Measurements from ENCODE around the gene CXorf58. TPM values are rescaled to one million over a fixed set of nuclear protein-coding genes. Genes with fewer than 3 reads are reported as not detected.

The CXorf58 gene
- total RNA-seq, 5 donors from 2014 or later (not counting 1 experiment from before 2014, with no cell fraction given): not detected

DNA sequence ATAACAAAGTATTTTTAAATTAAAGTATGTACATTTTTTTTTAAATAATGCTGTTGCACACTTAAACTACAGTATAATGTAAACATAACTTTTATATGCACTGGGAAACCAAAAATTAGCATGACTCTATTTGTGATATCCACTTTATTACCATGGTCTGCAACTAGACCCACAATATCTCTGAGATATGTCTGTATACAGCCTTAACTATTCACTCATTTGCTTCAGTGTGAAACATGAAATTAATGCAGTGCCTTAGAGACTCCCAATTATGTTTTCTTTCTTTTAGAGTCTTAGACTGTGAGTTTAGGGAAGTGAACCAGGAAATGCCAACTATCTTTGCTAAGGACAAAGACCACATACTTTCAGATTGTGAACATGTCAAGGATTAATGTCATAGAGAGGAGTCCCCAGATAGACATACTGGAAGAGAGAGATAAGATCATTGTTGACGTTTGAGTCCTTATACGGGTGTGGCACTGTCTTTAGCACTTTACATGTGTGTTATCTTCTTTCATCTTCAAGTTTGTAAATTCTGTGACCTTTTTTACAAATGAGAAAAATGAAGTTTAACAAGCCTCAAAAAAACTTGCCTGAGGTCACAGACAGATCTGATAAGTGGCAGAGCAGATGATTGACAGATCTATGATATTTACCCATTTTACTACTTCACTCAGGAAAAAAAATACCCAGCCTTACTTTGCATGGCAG is 23.2 kb downstream of the CXorf58 start:
- H3K36me3 Mint-ChIP-seq: no peaks in the 10 kb centered on the region
- H3K4me1 ChIP-seq (ENCODE audit: control insufficient read depth in 1 of 2, extremely low read depth in 1 of 2, insufficient read depth in 2 of 2, low read length in 2 of 2): peaks cover 3 to 4% of the 10 kb centered on the region in 2 experiments
- H3K27ac Mint-ChIP-seq: peak overlapping the region; percentile 88 to 93
- POLR2A ChIA-PET: no interaction called here
- peak overlapping the region; percentile 60 for H3K27ac ChIP-seq (ENCODE audit: low read length)
- no peaks in the 10 kb centered on the region for H3K9me3 ChIP-seq
- CTCF ChIA-PET: no interaction called here
- no peak overlapping the region for H3K4me3 Mint-ChIP-seq
- H3K27me3 Mint-ChIP-seq: no peaks in the 10 kb centered on the region
- peaks cover 13 to 24% (median 16%) of the 10 kb centered on the region in 3 donors for H3K4me1 Mint-ChIP-seq
- no peaks in the 10 kb centered on the region for H3K36me3 ChIP-seq (ENCODE audit: control insufficient read depth in 2 of 2, extremely low read depth in 1 of 2, insufficient read depth in 1 of 2, low read length in 1 of 2)
- no peak overlapping the region for H3K4me3 ChIP-seq (ENCODE audit: control insufficient read depth in 1 of 2, extremely low read depth in 1 of 2, low read length in 1 of 2)
- no peaks in the 10 kb centered on the region for H3K27me3 ChIP-seq (replicated peaks in 1 of 2; ENCODE audit: control insufficient read depth in 2 of 2, extremely low read depth in 1 of 2, insufficient read depth in 2 of 2, low read length in 1 of 2)
- no CpG with 5 or more reads among the region's 2 CpGs for WGBS (ENCODE audit: insufficient coverage)
- DNase-seq (peak in 1 of 35 experiments; percentile 35), ATAC-seq (replicated peaks in 1 of 4) (peak; percentile 70 to 98 (median 74))
- no peaks in the 10 kb centered on the region for H3K9me3 Mint-ChIP-seq

- H3K27ac Mint-ChIP-seq: peak overlapping the region; percentile 88 to 93
- H3K27me3 Mint-ChIP-seq: no peaks in the 10 kb centered on the region
- H3K4me3 Mint-ChIP-seq: no peak overlapping the region
- Histone ChIP-seq H3K36me3 (ENCODE audit: control insufficient read depth in 2 of 2, extremely low read depth in 1 of 2, insufficient read depth in 1 of 2, low read length in 1 of 2) (no peaks in the 10 kb centered on the region), H3K27ac (ENCODE audit: low read length) (peak overlapping the region; percentile 60), H3K27me3 (replicated peaks in 1 of 2; ENCODE audit: control insufficient read depth in 2 of 2, extremely low read depth in 1 of 2, insufficient read depth in 2 of 2, low read length in 1 of 2) (no peaks in the 10 kb centered on the region), H3K9me3 (no peaks in the 10 kb centered on the region), H3K4me3 (ENCODE audit: control insufficient read depth in 1 of 2, extremely low read depth in 1 of 2, low read length in 1 of 2) (no peak overlapping the region), H3K4me1 (ENCODE audit: control insufficient read depth in 1 of 2, extremely low read depth in 1 of 2, insufficient read depth in 2 of 2, low read length in 2 of 2) (peaks cover 3 to 4% of the 10 kb centered on the region in 2 experiments)
- ATAC-seq (replicated peaks in 1 of 4) (no peak), DNase-seq (no peak)
- no peaks in the 10 kb centered on the region for H3K36me3 Mint-ChIP-seq
- no peaks in the 10 kb centered on the region for H3K9me3 Mint-ChIP-seq
- peaks cover 13 to 24% (median 16%) of the 10 kb centered on the region in 3 donors for H3K4me1 Mint-ChIP-seq
- ChIA-PET POLR2A (no interaction called here), CTCF (no interaction called here)
- WGBS (ENCODE audit: insufficient coverage): no CpG with 5 or more reads among the region's 1 CpG
Observed at GRCh38 chrX:23932046-23932445, 24.2 kb downstream of the CXorf58 start.

- 100% methylated on average over 3 of the region's 11 CpGs for WGBS (ENCODE audit: insufficient coverage)
- no peaks in the 10 kb centered on the region for H3K9me3 Mint-ChIP-seq
Observed at GRCh38 chrX:23935106-23935505, 27.3 kb downstream of the CXorf58 start.

DNA sequence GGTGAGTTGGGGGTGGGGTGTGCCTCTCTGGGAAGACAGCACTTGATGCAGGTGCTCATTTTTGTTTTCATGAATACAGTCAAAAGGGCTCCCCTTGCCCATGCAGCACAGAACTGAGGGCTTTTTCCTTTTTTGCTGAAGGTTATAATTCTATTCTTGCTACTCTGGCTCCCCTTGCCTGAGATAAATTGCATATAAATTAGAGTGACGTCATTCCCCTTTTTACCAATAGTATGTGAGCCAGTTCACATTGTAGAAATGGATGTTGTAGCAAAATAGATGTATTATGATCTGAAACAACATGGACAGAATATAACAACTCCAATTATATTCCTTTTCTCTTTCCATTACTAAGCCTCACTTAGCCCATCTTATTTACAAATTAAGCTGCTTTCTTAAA is 28.4 kb downstream of the CXorf58 start:
- no peak for DNase-seq
- POLR2A ChIA-PET: no interaction called here
- CTCF ChIA-PET: no interaction called here
- no peak overlapping the region for H3K27ac Mint-ChIP-seq
- H3K4me3 Mint-ChIP-seq: no peak overlapping the region
- no CpG with 5 or more reads among the region's 1 CpG for WGBS (ENCODE audit: insufficient coverage)
- H3K9me3 ChIP-seq: no peaks in the 10 kb centered on the region
- peaks cover 3 to 4% of the 10 kb centered on the region in 2 experiments for H3K4me1 ChIP-seq (ENCODE audit: control insufficient read depth in 1 of 2, extremely low read depth in 1 of 2, insufficient read depth in 2 of 2, low read length in 2 of 2)
- no peaks in the 10 kb centered on the region for H3K36me3 Mint-ChIP-seq
- no peaks in the 10 kb centered on the region for H3K9me3 Mint-ChIP-seq
- H3K4me3 ChIP-seq (ENCODE audit: control insufficient read depth in 1 of 2, extremely low read depth in 1 of 2, low read length in 1 of 2): no peak overlapping the region
- ATAC-seq (replicated peaks in 1 of 4): no peak
- H3K36me3 ChIP-seq (ENCODE audit: control insufficient read depth in 2 of 2, extremely low read depth in 1 of 2, insufficient read depth in 1 of 2, low read length in 1 of 2): no peaks in the 10 kb centered on the region
- H3K27ac ChIP-seq (ENCODE audit: low read length): no peak overlapping the region
- no peaks in the 10 kb centered on the region for H3K27me3 Mint-ChIP-seq
- H3K27me3 ChIP-seq (replicated peaks in 1 of 2; ENCODE audit: control insufficient read depth in 2 of 2, extremely low read depth in 1 of 2, insufficient read depth in 2 of 2, low read length in 1 of 2): no peaks in the 10 kb centered on the region
- peaks cover 9 to 16% (median 12%) of the 10 kb centered on the region in 3 donors for H3K4me1 Mint-ChIP-seq

More at GRCh38 chrX:23935106-23935505, 27.3 kb downstream of the CXorf58 start:
- ATAC-seq (replicated peaks in 1 of 4): no peak
- H3K27me3 Mint-ChIP-seq: no peaks in the 10 kb centered on the region
- H3K36me3 Mint-ChIP-seq: no peaks in the 10 kb centered on the region
- CTCF ChIA-PET: interaction anchor here in 1 of 2 donors (0.6 kb wide), 1 partner anchor 53 kb away, joined by 7 read pairs; no protein-coding TSS in a partner anchor
- Histone ChIP-seq H3K27ac (ENCODE audit: low read length) (no peak overlapping the region), H3K36me3 (ENCODE audit: control insufficient read depth in 2 of 2, extremely low read depth in 1 of 2, insufficient read depth in 1 of 2, low read length in 1 of 2) (no peaks in the 10 kb centered on the region), H3K4me1 (ENCODE audit: control insufficient read depth in 1 of 2, extremely low read depth in 1 of 2, insufficient read depth in 2 of 2, low read length in 2 of 2) (peaks cover 3 to 4% of the 10 kb centered on the region in 2 experiments), H3K27me3 (replicated peaks in 1 of 2; ENCODE audit: control insufficient read depth in 2 of 2, extremely low read depth in 1 of 2, insufficient read depth in 2 of 2, low read length in 1 of 2) (no peaks in the 10 kb centered on the region), H3K4me3 (ENCODE audit: control insufficient read depth in 1 of 2, extremely low read depth in 1 of 2, low read length in 1 of 2) (no peak overlapping the region), H3K9me3 (no peaks in the 10 kb centered on the region)
- DNase-seq: no peak
- H3K27ac Mint-ChIP-seq: no peak overlapping the region
- POLR2A ChIA-PET: no interaction called here
- H3K4me3 Mint-ChIP-seq: no peak overlapping the region
- H3K4me1 Mint-ChIP-seq: peaks cover 13 to 20% (median 16%) of the 10 kb centered on the region in 3 donors

DNA sequence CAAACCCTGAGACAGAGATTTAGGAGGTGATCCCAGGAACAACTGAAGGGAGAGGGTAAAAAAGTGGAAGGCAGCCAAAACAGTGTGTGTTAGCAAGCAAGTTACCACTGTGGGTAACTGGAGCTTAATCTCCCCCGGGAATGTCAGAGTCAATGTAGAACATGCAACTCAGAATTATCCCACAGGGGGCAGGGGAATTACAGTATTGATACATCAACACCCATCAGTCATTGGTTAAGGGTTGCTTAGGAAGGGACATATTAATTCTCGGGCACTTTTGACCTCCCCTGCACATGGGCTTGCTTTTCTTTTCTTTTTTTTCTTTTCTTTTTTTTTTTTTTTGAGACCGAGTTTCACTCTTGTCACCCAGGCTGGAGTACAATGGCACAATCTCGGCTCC is 29.3 kb downstream of the CXorf58 start:
- POLR2A ChIA-PET: no interaction called here
- H3K27me3 ChIP-seq (replicated peaks in 1 of 2; ENCODE audit: control insufficient read depth in 2 of 2, extremely low read depth in 1 of 2, insufficient read depth in 2 of 2, low read length in 1 of 2): no peaks in the 10 kb centered on the region

DNA sequence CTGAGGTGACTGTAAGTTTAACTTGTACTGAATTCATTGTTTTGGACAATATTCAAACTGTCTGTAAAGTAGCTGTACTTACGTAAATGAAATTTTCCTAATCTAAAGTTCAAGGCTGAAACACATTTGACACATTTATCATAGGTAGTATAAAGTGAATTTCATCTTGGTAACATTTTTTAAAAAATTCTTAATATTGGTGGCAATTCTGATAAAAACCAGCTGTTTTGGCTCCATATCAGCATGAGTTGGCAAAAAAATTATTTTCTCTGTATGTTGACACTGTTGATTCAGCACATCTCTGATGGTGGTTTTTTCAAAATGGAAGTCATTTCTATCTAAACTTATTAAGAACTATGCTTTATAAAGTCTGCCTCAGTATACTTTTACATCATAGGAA is 30.9 kb downstream of the CXorf58 start:
- Histone ChIP-seq H3K27me3 (replicated peaks in 1 of 2; ENCODE audit: control insufficient read depth in 2 of 2, extremely low read depth in 1 of 2, insufficient read depth in 2 of 2, low read length in 1 of 2) (no peaks in the 10 kb centered on the region), H3K27ac (ENCODE audit: low read length) (no peak overlapping the region), H3K36me3 (ENCODE audit: control insufficient read depth in 2 of 2, extremely low read depth in 1 of 2, insufficient read depth in 1 of 2, low read length in 1 of 2) (no peaks in the 10 kb centered on the region), H3K9me3 (no peaks in the 10 kb centered on the region), H3K4me1 (ENCODE audit: control insufficient read depth in 1 of 2, extremely low read depth in 1 of 2, insufficient read depth in 2 of 2, low read length in 2 of 2) (no peaks in the 10 kb centered on the region), H3K4me3 (ENCODE audit: control insufficient read depth in 1 of 2, extremely low read depth in 1 of 2, low read length in 1 of 2) (no peak overlapping the region)
- CTCF ChIA-PET: interaction anchor here in 1 of 2 donors (1.1 kb wide), 1 partner anchor 115 kb away, joined by 3 read pairs; no protein-coding TSS in a partner anchor
- no peaks in the 10 kb centered on the region for H3K27me3 Mint-ChIP-seq
- H3K4me3 Mint-ChIP-seq: no peak overlapping the region
- H3K36me3 Mint-ChIP-seq: peaks cover 7% of the 10 kb centered on the region
- no peak overlapping the region for H3K27ac Mint-ChIP-seq
- WGBS (ENCODE audit: insufficient coverage): no CpG with 5 or more reads among the region's 1 CpG
- ATAC-seq (replicated peaks in 1 of 4): no peak
- H3K9me3 Mint-ChIP-seq: no peaks in the 10 kb centered on the region
- H3K4me1 Mint-ChIP-seq: no peaks in the 10 kb centered on the region
- POLR2A ChIA-PET: interaction anchor here in 1 of 2 donors (0.5 kb wide), 1 partner anchor 154 kb away, joined by 3 read pairs; no protein-coding TSS in a partner anchor
- no peak for DNase-seq

More for the DNA sequence above, 29.3 kb downstream of the CXorf58 start:
- Mint-ChIP-seq H3K27ac (no peak overlapping the region), H3K36me3 (no peaks in the 10 kb centered on the region), H3K4me1 (peaks cover 2 to 7% (median 4%) of the 10 kb centered on the region in 3 donors), H3K9me3 (no peaks in the 10 kb centered on the region), H3K27me3 (no peaks in the 10 kb centered on the region), H3K4me3 (no peak overlapping the region)
- no peak overlapping the region for H3K4me3 ChIP-seq (ENCODE audit: control insufficient read depth in 1 of 2, extremely low read depth in 1 of 2, low read length in 1 of 2)
- H3K36me3 ChIP-seq (ENCODE audit: control insufficient read depth in 2 of 2, extremely low read depth in 1 of 2, insufficient read depth in 1 of 2, low read length in 1 of 2): no peaks in the 10 kb centered on the region
- H3K4me1 ChIP-seq (ENCODE audit: control insufficient read depth in 1 of 2, extremely low read depth in 1 of 2, insufficient read depth in 2 of 2, low read length in 2 of 2): no peaks in the 10 kb centered on the region
- no CpG with 5 or more reads among the region's 4 CpGs for WGBS (ENCODE audit: insufficient coverage)
- DNase-seq: no peak
- CTCF ChIA-PET: no interaction called here
- no peaks in the 10 kb centered on the region for H3K9me3 ChIP-seq
- ATAC-seq (replicated peaks in 1 of 4): no peak
- H3K27ac ChIP-seq (ENCODE audit: low read length): no peak overlapping the region
